ENCODE data around the gene PACRG. TPM values are rescaled to one million over a fixed set of nuclear protein-coding genes. Genes with fewer than 3 reads are reported as not detected.

PACRG gene
- total RNA-seq, 1 donor from 2014 or later, result 1.2 TPM

DNA sequence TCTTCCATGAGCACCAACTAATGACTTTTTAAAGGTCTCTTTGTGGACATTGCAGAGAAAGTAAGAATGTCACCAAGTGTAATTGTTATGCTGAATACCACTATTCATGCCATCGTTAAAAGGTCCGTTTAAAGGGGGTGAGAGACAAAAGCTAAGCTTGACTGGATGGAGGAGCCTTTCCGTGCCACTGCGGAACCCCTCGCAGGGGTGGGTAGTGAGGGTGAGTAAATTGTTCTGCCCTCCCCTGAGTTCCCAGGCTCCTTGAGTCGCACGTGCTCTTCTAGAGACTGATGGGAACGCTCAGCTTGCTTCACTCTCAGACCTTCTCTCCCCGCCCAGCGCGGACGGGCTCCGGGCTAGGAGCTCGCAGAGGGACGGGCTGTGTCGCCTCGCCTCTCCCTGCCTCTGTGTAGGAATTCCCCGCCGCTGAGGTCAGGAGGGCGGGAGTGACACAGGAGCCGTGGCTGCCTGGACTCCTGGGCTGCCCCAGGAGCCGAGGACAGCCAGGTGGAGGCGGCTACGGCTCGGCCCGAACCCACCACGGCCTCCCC, 371.9 kb downstream of the PACRG start:
- DNase-seq (ENCODE audit: extremely low spot score, unreplicated experiment), result no peak

DNA sequence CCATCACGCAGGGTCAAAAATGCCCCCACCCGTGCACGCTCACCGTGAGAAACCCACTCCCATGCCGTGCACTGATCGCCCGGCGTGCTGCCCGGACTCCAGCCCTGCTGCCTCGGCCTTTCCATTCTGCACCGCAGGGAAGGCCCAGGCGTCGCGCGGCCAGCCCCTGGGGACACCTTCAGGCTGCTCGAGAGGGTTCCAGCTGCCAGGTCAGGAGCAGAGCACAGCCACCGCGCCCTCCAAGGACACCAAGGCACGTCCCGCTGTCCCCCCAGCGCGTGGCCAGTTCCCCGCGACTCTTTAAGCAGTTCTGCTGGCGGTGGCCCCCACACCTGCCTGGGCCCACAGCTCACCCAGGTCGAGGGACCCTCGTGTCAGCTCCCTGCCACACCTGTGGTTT, 372.5 kb downstream of the PACRG start:
- TF ChIP-seq, protein P1, sequence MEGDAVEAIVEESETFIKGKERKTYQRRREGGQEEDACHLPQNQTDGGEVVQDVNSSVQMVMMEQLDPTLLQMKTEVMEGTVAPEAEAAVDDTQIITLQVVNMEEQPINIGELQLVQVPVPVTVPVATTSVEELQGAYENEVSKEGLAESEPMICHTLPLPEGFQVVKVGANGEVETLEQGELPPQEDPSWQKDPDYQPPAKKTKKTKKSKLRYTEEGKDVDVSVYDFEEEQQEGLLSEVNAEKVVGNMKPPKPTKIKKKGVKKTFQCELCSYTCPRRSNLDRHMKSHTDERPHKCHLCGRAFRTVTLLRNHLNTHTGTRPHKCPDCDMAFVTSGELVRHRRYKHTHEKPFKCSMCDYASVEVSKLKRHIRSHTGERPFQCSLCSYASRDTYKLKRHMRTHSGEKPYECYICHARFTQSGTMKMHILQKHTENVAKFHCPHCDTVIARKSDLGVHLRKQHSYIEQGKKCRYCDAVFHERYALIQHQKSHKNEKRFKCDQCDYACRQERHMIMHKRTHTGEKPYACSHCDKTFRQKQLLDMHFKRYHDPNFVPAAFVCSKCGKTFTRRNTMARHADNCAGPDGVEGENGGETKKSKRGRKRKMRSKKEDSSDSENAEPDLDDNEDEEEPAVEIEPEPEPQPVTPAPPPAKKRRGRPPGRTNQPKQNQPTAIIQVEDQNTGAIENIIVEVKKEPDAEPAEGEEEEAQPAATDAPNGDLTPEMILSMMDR (IDR thresholded peaks at IDR 0.05), result no peak
- no peak for DNase-seq (ENCODE audit: extremely low spot score, unreplicated experiment)
- Mint-ChIP-seq H3K27ac (ENCODE audit: unreplicated experiment) (no peak overlapping the region), H3K4me3 (ENCODE audit: unreplicated experiment) (no peak overlapping the region), H3K4me1 (ENCODE audit: unreplicated experiment) (no peaks in the 10 kb centered on the region), H3K36me3 (ENCODE audit: unreplicated experiment) (no peaks in the 10 kb centered on the region), H3K27me3 (ENCODE audit: unreplicated experiment) (peaks cover 6% of the 10 kb centered on the region), H3K9me3 (ENCODE audit: unreplicated experiment) (peaks cover 5% of the 10 kb centered on the region)

More for the DNA sequence above, 371.9 kb downstream of the PACRG start:
- Mint-ChIP-seq H3K36me3 (ENCODE audit: unreplicated experiment) (no peaks in the 10 kb centered on the region), H3K9me3 (ENCODE audit: unreplicated experiment) (peaks cover 5% of the 10 kb centered on the region), H3K27me3 (ENCODE audit: unreplicated experiment) (peaks cover 7% of the 10 kb centered on the region), H3K27ac (ENCODE audit: unreplicated experiment) (no peak overlapping the region), H3K4me3 (ENCODE audit: unreplicated experiment) (no peak overlapping the region), H3K4me1 (ENCODE audit: unreplicated experiment) (no peaks in the 10 kb centered on the region)
- TF ChIP-seq, protein P1 (IDR thresholded peaks at IDR 0.05), result no peak

DNA sequence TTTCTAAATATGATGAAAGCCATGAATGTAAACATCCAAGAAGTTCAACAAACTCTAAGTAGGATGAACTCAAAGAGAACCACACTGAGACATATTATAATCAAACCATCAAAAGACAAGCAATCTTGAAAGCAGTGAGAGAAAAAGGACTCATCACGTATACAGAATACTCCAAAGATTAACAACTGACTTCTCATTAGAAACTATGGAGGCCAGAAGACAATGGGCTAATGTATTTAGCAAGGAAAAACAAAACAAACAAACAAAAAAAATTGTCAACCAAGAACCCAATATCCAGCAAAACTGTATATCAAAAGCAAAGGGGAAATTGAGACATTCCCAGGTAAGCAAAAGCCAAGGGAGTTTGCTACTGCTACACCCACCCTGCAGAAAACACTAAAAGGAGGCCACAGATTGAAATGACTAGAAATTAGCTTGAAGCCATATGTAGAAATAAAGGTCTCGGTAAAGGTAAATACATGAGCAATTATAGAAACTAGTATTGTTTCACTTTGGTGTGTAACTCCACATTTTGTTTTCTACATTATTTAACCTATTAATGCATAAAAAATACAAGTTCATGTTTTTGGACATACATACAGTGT, 385.7 kb downstream of the PACRG start:
- TF ChIP-seq, protein P1 (IDR thresholded peaks at IDR 0.05), result no peak
- Mint-ChIP-seq H3K27ac (ENCODE audit: unreplicated experiment) (no peak overlapping the region), H3K36me3 (ENCODE audit: unreplicated experiment) (peaks cover 8% of the 10 kb centered on the region), H3K27me3 (ENCODE audit: unreplicated experiment) (no peaks in the 10 kb centered on the region), H3K4me3 (ENCODE audit: unreplicated experiment) (no peak overlapping the region), H3K9me3 (ENCODE audit: unreplicated experiment) (peaks cover 17% of the 10 kb centered on the region), H3K4me1 (ENCODE audit: unreplicated experiment) (no peaks in the 10 kb centered on the region)
- DNase-seq (ENCODE audit: extremely low spot score, unreplicated experiment), result no peak

DNA sequence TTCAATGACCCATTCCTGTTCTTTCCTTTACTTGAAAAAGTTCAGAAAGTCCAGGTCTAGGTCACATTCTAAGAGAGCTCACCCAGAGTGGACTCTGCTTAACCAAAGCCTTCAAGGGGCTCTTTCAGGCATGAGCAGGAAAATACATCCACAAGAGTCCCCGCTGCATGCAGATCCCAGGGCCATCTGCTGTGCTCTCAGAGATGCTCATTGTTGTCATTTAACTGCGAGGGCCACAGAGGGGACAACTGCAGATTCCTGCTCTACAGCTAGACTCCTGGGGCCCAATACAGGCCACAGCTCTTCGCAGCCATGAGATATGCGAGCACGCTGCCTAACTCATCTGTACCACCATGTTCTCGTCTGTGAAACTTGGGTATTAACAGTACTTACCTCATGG, 391.2 kb downstream of the PACRG start:
- no peaks in the 10 kb centered on the region for H3K4me1 Mint-ChIP-seq (ENCODE audit: unreplicated experiment)
- TF ChIP-seq, protein P1 (IDR thresholded peaks at IDR 0.05), result no peak
- DNase-seq (ENCODE audit: extremely low spot score, unreplicated experiment), result no peak
- H3K4me3 Mint-ChIP-seq (ENCODE audit: unreplicated experiment), result no peak overlapping the region
- H3K27me3 Mint-ChIP-seq (ENCODE audit: unreplicated experiment), result peaks cover 3% of the 10 kb centered on the region
- H3K9me3 Mint-ChIP-seq (ENCODE audit: unreplicated experiment), result peaks cover 15% of the 10 kb centered on the region
- H3K36me3 Mint-ChIP-seq (ENCODE audit: unreplicated experiment), result no peaks in the 10 kb centered on the region
- no peak overlapping the region for H3K27ac Mint-ChIP-seq (ENCODE audit: unreplicated experiment)

DNA sequence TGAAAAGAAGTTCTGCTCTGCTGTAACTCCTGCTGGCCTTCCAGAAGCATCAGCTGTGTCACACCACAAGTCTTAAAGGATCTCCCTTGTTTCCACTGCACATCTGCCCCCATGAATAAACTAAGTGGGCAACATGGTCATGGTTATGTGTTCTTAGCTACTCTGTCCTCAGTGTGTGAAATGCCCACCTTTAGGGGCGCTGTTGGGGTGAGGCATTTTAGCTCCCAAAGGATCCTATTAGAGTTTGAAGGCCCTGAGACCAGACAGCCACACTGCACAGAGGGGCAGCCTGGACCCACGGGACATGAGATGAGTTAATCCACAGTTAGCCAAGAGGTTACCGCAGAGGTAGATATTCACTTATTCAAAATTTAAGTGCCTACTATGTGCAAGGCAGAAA, 392.4 kb downstream of the PACRG start:
- Mint-ChIP-seq H3K27ac (ENCODE audit: unreplicated experiment) (no peak overlapping the region), H3K4me1 (ENCODE audit: unreplicated experiment) (no peaks in the 10 kb centered on the region), H3K9me3 (ENCODE audit: unreplicated experiment) (peaks cover 11% of the 10 kb centered on the region), H3K4me3 (ENCODE audit: unreplicated experiment) (no peak overlapping the region), H3K36me3 (ENCODE audit: unreplicated experiment) (no peaks in the 10 kb centered on the region), H3K27me3 (ENCODE audit: unreplicated experiment) (peaks cover 3% of the 10 kb centered on the region)
- DNase-seq (ENCODE audit: extremely low spot score, unreplicated experiment), result no peak
- TF ChIP-seq, protein P1 (IDR thresholded peaks at IDR 0.05), result no peak

Data from osteocyte (in vitro differentiated cells).